Globus pallidus (tissue), 1 donor: ENCODE measurements around the gene RGS6.

Experiments
- DNase-seq: peaks from one replicate; pipeline ENCODE4 v3.0.0-alpha.2; 2015; ENCODE audit warnings: low spot score

The RGS6 gene

GRCh38 chr14:72553161-72553560, 620.9 kb downstream of the RGS6 start:
- no peak for DNase-seq

DNA sequence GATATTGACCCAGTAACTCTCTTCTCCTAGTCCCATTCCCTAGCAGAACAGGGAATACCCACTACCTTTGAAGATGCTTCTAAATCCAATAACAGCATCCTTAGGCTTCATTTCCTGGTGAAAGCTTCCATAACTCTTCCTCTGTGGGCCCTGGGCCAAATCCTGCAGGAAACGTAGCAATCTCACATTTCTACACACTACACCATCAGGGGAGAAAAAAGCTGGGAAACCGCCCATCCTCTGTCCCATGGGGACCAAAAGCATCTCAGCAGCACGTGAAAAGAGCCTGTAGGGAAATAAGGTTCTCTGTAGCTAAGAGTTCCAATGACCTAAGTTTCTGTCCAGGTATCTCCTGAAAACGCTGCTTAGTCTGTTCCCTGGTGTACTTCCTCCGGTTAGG, 621.4 kb downstream of the RGS6 start:
- no peak for DNase-seq

DNA sequence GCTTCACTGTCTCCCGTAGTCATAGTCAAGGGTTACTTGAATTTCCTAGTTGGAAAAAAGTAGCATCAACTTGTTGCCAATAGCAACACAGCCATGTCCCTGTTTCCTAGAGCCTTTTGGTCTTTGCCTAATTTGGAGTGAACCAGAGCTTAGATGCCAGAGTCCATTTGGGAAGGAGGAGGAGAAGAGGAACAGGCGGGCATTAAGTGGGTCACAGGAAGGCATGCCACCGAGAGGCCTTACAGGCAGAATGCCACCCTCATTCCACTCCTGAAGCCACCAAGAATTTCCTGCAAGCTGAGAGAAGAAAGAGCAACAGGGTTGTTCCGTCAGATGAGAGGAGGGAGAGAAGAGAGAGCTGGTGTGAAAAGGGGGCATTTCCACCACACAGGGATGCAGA, 622.2 kb downstream of the RGS6 start:
- DNase-seq: no peak

- no peak for DNase-seq
These were observed 622.9 kb downstream of the RGS6 start for GRCh38 chr14:72554994-72555608.

DNA sequence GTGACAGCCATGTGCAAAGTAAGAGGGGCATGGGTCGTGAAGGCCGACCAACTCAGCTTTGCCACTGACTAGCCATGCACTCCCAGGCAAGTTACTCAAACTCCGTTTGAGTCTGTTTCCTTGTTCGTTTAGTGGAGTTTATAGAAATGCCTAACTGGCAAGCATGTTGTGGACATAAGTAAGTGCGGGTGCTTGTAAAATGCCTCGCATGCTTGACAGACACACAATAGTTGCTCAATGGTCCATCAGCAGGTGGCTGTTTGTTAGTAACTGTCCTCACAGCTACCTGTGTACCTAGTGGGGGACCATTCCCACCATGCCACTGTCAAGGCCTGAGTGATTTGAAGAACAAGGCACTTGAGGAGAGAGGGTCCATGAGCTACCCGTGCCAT, 623.4 kb downstream of the RGS6 start:
- DNase-seq: no peak

DNA sequence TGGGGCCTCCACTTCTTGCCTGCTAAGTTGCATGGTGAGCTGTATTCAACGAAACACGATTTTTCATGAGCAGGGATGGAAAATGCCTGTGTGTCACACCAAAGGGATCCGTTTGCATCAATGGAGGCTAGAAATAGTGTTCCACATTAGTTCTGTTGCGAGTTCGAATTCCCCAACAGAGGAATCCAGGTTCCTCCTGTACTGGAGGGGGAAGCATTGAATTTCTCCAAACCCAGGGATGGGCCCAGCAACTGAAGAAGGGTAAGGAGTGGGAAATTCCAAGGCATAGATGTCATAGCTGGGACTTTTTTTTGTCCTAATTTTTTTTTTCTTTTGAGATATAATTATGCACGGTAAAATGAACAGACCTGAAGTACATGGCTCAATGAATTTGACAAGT, 625.4 kb downstream of the RGS6 start:
- no peak for DNase-seq

DNA sequence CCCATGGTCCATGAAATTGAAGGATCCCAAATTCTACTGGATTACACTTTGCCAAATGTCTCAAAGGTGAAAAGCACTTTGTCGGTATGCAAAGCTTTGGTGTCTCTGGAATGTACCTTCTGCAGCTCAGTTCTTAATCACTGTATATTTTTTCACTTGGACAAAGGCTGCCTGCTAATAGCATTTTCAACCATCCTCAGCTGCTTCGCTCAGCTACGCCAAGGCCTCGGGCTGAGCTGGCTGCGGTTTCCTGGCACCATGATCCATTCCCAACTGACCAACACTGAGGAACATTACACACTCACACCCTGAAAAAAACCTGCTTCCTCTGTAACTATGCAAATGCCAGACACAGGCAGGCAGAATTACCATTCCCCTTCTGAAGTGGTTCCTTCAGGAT, 626.5 kb downstream of the RGS6 start:
- DNase-seq: peak; percentile 33

- DNase-seq: no peak
These were observed 627.0 kb downstream of the RGS6 start for GRCh38 chr14:72559202-72559601.

GRCh38 chr14:72559669-72560255, 627.5 kb downstream of the RGS6 start:
- DNase-seq: no peak

- no peak for DNase-seq
These were observed 628.1 kb downstream of the RGS6 start for GRCh38 chr14:72560331-72560730.

DNA sequence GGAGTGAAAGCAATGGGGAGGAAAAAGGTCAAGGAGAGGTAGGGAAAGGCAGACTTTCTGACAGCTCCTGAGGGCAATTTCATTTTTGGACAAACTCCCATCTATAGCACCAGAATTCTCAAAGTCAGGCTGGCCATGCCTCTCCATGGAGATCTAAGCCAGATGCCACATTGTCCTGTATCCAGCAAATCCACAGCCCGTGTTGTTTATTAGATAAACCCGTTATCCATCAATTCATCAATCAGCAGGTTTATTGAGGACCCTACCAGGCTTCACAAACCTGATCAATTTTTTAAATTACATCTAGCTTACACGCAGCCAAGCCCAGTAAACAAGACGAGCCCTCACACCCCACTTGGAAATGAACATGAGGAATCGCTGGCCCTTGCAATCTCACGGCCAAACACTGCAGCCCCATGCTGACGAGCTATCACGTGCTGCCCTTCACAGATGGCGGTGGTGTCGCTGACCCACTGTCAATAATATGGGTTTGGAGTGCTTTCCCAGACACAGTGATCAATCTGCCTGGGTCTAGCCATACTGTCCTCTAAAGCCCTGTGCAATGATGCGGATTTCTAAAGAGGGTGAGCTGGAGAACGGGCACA, 628.8 kb downstream of the RGS6 start:
- DNase-seq: no peak

GRCh38 chr14:72562300-72562699, 630.1 kb downstream of the RGS6 start:
- no peak for DNase-seq

DNA sequence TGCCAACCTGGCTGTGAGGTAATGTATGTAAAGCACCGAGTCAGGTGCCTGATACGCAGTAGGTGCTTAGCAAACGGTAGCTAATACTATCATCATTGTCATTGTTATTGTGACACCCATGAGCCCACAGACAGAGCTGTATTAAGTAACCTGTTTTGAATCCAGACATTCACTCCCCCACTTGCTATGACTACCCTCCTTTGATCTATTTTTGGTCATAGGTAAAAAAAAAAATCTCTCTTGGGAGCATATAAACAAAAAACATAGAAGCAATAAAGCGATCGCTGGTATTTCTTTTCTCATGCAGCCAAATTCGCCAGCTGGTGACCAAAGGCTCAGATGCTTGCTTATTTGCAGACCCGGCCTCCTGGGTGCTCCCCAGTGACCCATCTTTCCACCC, 631.4 kb downstream of the RGS6 start:
- no peak for DNase-seq

DNA sequence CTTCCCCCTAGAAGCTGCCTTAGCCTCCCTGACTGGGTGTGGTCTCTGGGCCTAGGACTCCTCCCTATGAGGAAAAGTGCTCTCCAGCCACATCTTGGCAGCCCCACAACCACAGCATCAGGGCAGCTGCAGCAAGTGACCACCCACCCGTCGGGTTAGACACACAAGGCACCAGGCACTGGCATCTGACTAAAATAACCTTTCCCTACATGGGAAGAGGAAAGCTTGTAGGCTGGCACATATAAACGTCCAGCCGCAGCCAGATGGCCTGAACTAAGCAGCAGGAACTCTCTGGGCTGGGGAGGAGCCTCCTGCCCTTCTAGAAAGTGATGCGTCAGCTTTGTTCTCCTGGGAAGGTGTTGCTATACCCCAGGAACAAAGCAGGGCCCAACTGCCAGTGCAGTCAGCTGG, 632.9 kb downstream of the RGS6 start:
- DNase-seq: no peak

DNA sequence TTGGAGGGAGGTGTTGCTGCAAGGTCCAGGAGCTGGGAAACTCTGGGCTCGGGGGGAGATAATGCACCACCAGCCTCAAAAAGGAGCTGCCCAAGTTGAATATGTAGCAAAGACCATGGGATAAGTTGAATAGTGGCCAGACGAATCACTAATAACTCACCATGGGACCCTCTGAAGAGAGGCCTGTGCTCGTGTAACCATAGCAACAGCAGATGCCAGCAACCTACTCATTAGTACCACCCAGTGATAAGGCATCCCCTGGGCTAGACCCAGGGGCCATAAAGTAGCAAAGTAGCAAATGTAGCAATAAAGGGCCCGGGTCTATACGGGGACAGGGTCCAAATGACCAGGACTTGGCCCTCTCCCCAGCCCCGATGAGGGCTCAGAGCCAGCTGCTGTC, 633.7 kb downstream of the RGS6 start:
- no peak for DNase-seq

GRCh38 chr14:72567226-72567625, 635.0 kb downstream of the RGS6 start:
- DNase-seq: no peak

- no peak for DNase-seq
These were observed 636.2 kb downstream of the RGS6 start for GRCh38 chr14:72568296-72568992.

DNA sequence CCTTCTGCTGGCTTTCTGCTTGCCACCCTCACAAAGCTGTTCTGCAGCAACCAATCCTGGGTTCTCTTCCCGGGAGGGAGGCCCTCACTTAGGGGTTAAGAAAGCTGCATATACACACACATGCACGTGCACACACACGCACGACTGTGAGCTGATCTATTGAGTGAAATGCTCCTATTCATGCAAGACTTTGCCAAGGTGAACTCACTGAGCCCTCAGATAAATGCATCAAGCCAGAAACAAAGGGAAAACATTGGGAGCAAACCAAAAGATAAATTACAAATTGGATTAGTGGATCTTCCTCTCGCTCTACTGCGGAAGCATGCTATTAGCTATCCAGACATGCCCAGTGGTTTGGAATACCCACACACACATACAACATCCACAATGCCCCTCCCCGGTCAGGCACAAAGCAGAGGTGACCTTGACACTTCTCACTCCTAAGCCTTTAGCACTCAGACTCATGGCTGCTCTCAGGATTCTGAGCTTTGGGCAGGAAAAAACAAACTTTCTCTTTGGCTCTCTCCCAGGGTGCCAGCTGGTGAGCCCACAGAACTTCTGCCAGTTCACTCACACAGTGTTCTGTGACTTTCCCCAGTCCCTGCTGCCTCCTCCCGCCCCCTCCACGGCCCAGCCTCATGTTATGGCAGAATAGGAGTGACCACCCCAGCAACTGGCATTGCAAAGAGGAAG, 641.6 kb downstream of the RGS6 start:
- DNase-seq: no peak

GRCh38 chr14:72574715-72575114, 642.5 kb downstream of the RGS6 start:
- DNase-seq: no peak

DNA sequence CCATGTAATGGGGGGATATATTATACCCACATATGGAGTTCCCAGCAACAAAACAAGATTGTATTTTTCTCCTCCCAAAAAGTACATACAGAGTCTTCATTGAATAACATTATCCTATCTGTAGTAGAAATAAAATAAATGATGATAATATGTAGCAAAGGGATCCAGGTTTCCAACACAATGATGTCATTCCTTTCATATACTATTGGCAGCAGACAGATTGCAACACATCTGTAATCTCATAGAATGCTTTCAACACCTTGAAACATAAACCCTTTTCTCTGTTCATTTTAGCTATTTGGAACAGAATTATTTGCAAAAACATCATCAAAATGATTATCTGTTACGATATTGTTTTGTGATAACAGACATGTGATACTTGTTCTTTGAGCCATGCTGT, 644.0 kb downstream of the RGS6 start:
- no peak for DNase-seq

DNA sequence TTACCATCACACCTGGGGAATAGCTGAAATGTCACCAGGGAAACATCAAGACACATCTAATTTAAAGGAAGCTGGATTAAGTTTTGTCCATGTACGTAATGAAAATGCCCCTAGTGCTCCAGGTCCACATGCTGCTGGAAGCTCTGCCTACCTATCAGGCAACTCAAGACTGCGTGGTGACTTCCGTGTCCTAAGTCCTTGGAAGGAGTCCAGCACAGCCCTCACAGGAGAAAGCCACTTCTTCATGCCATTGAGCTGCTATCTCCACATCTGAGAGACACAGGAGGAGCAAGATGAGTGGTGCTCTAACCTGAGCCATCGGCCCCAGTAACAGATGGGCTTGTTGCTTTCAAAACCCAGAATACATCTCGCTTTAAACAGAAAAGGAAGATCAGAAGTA, 645.3 kb downstream of the RGS6 start:
- DNase-seq: no peak

DNA sequence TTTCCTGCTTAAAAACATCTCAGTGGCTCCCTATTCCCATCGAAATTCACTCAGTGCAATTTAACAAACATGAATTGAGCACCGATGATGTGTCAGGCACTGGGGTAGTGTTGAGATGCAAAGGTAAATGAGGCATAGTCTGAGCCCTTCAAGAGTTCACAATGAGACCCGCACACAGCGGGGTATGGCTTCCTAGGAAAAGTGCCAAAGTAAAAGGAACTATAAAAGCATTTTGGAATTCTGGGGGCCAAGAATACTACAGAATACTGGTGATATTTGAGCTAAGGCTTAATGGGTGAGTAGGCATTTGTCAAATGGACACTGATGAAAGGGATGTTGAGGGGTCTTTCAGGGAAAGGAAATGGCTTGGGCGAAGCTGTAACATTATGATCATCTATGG, 646.3 kb downstream of the RGS6 start:
- no peak for DNase-seq

DNA sequence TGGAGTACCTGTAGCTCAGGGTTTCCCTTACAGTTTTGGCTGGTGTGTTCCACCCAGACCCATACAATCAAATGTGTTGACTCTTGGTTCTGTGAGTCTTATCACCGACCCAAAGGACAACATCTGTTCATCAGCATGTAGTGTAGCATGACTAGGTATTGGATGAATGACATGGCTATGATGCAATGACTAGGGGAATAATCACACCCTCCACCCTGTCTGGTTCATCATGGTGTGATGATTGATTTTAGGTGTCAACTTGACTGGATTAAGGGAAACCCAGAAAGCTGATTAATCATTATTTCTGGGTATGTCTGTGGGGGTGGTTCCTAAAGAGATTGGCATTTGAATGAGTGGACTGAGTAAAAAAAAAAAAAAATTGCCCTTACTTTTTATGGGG, 650.4 kb downstream of the RGS6 start:
- DNase-seq: no peak
